8988T (cell line): ENCODE measurements around the gene MPV17L.
"Not testable (repeated sequence)": the region's sequence is repeated elsewhere in the genome, so short reads cannot be mapped to it uniquely, and the experiment has no call there.

Experiments
- DNase-seq: peaks from one replicate; pipeline ENCODE4 v3.0.0; 2011

MPV17L gene

DNA sequence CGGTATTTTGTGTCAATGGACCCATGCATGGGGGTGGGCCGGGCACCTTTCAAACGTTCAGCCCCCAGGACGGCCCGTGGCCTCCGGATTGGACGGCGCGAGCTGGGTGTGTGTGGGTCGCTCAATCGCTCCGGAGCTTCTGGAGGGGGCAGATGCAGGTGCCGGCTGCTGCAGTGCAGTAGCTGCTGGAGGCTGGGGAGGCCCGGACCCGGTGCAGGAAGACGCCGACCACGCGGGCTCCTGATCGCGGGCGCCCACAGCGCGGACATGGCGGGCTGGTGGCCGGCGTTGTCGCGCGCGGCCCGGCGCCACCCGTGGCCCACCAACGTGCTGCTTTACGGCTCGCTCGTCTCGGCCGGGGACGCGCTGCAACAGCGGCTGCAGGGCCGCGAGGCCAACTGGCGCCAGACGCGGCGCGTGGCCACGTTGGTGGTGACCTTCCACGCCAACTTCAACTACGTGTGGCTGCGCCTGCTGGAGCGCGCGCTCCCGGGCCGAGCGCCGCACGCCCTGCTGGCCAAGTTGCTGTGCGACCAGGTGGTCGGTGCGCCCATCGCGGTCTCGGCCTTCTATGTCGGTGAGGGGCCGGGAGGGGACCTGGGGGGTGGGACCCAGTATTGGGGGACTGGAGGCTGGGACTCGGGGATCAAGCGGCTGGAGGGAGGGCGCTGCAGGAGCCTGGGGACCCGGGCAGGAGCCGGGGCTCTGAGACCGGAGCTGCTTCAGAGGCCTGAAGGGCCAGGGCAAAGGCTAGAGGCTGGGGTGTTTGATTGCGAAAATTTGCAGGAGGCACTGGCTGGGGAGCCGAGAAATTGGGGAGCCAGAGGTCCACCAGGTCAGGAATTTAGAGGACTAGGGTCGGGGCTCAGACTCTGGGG is at the start of gene MPV17L:
Gene MPV17L (plus strand): TSS at position 124 of the 878 bp plus-strand sequence. CDS start 144 bp downstream, at position 268.
- not testable (repeated sequence) for DNase-seq

GRCh38 chr16:15348721-15349120 is 46.8 kb upstream of the MPV17L start:
- DNase-seq, result not testable (repeated sequence)

GRCh38 chr16:15351251-15351650 is 44.3 kb upstream of the MPV17L start:
- not testable (repeated sequence) for DNase-seq

- DNase-seq, result not testable (repeated sequence)
These were observed 43.8 kb upstream of the MPV17L start for GRCh38 chr16:15351745-15352144.

- not testable (repeated sequence) for DNase-seq
These were observed 42.7 kb upstream of the MPV17L start for GRCh38 chr16:15352852-15353251.

DNA sequence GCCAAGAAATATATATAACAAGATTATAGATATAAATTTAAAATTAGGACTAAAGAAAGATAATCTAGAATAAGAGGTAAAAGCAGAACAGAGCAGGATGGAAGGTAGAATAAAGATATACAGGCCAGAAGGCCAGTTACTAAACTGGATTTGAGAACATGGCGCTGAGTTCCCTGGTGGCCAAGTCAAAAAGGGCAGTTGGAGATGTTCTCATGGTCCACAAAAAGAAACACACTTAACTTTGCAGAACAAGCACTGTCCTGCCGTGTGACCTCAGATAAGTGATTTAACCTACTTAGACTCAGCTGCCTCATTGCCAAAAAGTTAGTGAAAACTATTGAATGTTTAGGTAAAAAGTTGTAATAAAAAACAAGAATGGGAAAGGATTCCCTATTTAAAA is 40.7 kb upstream of the MPV17L start:
- DNase-seq, result not testable (repeated sequence)

GRCh38 chr16:15357495-15357894 is 38.1 kb upstream of the MPV17L start:
- not testable (repeated sequence) for DNase-seq

- DNase-seq, result not testable (repeated sequence)
These were observed 17.4 kb upstream of the MPV17L start, which contains the start of gene NPIPA5 for GRCh38 chr16:15378194-15378593. Gene NPIPA5, minus strand, starts transcription at chr16:15378294. Its CDS starts 0 bp downstream, at chr16:15378294.

- DNase-seq, result not testable (repeated sequence)
These were observed 12.7 kb upstream of the MPV17L start for GRCh38 chr16:15382810-15383209.

DNA sequence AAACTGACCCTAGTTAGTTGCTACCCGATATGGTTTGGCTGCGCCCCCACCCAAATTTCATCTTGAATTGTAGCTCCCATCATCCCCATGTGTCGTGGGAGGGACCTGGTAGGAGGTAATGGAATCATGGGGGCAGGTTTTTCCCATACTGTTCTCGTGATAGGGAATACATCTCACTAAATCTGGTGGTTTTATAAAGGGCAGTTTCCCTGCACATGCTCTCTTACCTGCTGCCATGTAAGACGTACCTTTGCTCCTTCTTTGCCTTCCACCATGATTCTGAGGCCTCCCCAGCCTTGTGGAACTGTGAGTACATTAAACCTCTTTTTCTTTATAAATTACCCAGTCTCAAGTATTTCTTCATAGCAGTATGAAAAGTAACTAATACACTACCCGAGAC is 7.5 kb upstream of the MPV17L start:
- DNase-seq, result not testable (repeated sequence)

GRCh38 chr16:15389916-15390315 is 5.6 kb upstream of the MPV17L start:
- not testable (repeated sequence) for DNase-seq

DNA sequence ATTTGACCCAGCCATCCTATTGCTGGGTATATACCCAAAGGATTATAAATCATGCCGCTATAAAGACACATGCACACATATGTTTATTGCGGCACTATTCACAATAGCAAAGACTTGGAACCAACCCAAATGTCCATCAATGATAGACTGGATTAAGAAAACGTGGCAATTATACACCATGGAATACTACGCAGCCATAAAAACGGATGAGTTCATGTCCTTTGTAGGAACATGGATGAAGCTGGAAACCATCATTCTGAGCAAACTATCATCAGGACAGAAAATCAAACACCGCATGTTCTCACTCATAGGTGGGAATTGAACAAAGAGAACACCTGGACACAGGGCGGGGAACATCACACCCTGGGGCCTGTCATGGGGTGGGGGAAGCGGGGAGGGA is 2.5 kb upstream of the MPV17L start:
- DNase-seq, result not testable (repeated sequence)

DNA sequence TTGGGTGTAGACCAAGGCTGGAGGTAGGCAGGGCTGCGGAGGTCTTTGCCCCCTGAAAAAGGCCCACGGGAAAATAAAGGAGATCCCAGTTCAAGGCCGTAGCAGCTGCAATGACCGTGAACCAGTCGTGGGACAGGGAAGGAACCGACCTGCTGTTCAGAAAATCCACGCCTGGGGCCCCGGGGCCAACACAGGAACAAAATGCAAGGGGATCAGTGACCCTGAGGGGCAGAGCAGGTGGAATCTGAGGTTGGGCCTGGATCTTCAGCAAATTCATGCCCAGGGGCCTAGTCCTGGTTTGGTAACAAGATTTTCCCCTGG is 915 bp downstream of the MPV17L start:
- DNase-seq, result not testable (repeated sequence)

DNA sequence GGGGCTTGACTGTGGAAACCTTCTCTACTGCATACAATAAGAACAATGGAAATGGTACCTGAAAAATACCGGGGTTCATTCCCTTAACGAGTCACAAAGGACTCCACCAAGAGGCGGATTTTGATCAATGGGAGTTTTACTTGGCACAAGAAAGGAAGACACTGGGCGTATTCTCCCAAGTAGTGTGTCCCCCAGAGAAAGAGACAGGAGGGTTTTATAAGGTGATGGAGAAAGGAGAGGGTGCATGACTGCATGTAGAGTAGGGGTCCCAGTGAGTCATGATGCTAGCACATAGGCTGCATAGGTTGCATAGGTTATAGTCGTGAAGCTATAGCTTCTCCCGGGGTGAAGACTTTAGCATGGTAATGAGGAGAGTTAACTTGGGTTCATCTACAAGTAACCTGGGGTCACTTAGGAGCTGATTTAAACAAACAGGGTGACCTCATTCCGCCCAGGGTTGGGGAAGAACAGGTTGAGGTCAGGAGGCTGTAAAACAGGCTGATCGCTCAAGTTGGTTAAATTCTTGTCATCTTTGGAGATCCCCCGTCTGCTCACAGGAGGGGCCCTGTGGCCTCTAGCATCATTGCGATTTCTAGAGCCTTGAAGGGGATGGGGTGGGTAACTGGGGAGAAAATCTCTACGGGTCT is 1.5 kb downstream of the MPV17L start:
- no peak for DNase-seq

DNA sequence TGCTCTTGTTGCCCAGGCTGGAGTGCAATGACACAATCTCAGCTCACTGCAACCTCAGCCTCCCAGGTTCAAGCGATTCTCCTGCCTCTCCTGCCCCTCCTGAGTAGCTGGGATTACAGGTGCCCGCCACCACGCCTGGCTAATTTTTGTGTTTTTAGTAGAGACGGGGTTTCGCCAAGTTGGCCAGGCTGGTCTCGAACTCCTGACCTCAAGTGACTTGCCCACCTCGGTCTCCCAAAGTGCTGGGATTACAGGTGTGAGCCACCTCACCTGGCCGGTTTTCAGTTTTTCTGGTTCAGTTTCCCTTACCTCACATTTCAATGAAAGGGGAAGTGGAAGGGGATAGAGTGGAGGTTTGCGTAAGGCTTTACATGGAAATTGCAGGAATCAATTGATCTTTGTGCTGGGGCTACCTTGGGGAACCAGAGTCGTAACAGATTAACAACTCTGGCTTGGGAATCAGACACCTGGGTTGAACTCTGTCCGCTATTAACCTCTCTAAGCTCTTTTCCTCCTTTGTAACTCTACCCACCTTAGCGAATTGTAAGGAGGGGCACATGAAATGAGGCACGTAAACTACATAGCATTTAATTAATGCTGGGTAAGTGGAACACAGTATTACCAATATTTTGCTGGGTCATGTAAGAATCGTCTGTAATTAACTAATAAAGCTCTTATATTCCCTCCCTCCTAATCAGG is 3.2 kb downstream of the MPV17L start:
- DNase-seq, result no peak

- DNase-seq, result no peak
These were observed 3.8 kb downstream of the MPV17L start for GRCh38 chr16:15399317-15399716.

DNA sequence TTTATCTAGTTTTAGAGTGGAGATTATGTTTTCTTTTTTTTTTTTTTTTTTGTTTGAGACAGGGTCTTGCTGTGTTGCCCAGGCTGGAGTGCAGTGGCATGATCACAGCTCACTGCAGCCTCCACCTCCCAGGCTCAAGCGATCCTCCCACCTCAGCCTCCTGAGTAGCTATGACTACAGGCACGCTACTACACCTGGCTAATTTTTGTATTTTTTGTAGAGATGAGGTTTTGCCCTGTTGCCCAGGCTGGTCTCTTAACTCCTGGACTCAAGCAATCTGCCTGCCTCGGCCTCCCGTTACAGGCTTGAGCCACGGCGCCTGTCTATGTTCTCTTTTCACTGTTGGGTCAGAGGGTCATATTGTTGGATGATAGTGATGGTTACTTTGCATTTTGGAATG is 4.8 kb downstream of the MPV17L start:
- not testable (repeated sequence) for DNase-seq

DNA sequence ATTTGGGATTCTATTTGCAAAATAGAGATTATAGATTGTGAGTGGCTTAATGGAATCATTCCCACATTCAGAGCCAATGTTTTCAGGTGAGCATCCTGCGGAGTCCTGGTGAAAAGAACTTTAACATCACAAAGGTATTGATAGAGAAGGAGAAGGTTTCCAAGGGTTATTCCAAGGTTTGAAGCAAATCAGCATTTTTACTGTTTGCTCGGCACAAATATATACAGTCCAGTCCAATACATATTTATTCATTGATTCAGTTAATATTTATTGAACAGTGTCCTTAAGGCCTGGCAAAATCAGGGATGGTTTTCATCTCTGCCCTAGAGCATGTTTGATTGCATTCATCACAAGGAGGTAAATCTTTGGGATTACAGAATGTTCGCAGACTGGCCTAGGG is 6.4 kb downstream of the MPV17L start:
- no peak for DNase-seq

DNA sequence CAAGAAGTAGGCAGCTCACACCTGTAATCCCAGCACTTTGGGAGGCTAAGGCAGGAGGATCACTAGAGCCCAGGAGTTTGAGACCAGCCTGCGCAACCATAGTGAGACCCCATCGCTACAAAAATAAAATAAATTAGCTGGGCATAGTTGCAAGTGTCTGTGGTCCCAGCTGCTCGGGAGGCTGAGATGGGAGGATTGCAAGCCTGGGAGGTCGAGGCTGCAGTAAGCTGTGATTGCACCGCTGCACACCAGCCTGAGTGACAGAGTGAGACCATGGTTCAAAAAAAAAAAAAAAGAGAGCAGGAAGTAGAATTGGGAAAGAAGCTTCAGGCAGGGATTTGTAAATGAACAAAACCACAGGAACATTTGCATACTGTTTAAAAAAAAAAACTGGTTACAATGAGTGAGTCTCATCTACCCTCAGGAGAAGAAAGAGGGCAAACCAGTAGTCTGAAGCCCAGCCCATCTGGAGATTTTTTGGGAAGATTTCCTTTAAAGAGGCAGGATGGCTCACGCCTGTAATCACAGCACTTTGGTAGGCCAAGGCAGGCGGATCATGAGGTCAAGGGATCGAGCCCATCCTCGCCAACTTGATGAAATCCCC is 7.9 kb downstream of the MPV17L start:
- no peak for DNase-seq

- DNase-seq, result not testable (repeated sequence)
These were observed 8.5 kb downstream of the MPV17L start for GRCh38 chr16:15404091-15404490.

DNA sequence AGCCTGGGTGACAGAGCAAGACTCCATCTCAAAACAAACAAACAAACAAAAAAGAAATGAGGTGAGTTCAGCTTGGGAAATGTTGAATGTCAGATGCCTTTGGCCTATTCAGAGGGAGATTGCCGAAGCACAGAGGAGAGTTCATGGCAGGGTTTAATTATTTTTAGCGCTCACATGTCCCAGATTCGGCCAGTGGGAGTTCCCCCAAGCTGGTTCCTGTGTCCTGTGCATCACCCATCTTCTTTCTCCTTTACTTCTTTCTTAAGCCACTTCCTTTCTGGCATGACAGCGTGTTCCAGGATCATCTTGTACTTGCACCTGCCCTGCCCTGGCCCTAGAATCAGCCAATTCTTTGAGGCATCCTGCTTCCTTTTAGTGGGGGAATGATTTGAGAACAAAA is 9.2 kb downstream of the MPV17L start:
- no peak for DNase-seq

DNA sequence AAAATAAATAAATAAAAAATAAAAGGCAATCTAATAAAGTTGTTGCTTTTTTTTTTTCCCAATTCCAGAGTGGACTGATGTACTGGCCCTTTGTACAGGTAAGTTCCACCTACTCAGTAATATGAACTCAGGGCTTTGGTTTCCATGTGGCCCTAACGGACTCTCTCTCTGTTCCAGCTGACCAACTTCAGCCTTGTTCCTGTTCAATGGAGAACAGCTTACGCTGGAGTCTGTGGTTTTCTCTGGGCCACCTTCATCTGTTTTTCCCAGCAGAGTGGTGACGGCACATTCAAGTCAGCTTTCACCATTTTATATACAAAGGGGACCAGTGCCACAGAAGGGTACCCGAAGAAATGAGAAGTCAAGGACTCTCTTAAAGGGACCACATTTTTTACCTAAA is 12.2 kb downstream of the MPV17L start:
- not testable (repeated sequence) for DNase-seq

GRCh38 chr16:15409476-15409875 is 13.9 kb downstream of the MPV17L start:
- DNase-seq, result not testable (repeated sequence)
